Activated CD4-positive, alpha-beta T cell treated with anti-CD3 and anti-CD28 coated beads for 1 hour (primary cell): ENCODE measurements around the gene CDK14.
"Not testable (repeated sequence)": the region's sequence is repeated elsewhere in the genome, so short reads cannot be mapped to it uniquely, and the experiment has no call there.

Experiments
- DNase-seq: peaks from one replicate; pipeline ENCODE4 v3.0.0-alpha.2; 2020

CDK14 gene

GRCh38 chr7:90764848-90765570 lies 168.9 kb downstream of the CDK14 start:
- no peak for DNase-seq

- no peak for DNase-seq
Observed at GRCh38 chr7:90766814-90767564, 170.9 kb downstream of the CDK14 start.

DNA sequence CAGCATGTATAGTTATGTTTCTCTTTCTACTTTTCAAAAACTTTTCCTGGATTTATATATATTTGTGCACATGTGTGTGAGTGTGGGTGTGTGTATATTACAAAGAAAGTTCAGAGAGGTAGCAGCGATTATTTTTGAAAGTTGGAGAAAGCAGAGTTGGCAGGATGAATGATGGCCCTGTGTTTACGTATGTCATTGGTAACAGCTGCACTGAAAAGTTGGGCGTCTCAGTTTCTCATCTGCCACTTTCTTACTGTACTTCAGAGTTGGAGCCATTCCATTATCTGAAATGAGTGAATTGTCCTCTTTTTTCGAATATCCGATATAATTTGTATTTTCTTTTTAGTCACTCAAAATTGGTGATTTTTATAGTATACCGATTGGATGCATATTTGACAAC lies 172.2 kb downstream of the CDK14 start:
- DNase-seq = no peak

DNA sequence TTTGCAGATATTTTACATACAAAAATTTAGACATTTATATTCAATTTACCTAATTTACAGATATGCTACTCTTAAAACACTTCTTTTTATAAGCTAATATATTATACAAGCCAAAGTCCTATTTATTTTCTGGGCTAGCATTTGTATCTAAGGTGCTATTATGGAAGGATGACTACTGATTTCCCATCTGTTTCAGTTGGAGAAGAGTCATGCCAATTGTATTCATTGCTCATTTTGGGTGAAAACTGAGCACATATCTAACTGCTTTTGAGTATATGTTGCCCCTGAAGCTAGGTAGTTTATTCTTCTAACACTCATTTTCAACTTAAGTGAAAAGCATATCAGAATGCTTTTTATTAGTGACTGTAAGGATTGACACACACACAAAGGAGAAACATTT lies 172.9 kb downstream of the CDK14 start:
- DNase-seq = no peak

DNA sequence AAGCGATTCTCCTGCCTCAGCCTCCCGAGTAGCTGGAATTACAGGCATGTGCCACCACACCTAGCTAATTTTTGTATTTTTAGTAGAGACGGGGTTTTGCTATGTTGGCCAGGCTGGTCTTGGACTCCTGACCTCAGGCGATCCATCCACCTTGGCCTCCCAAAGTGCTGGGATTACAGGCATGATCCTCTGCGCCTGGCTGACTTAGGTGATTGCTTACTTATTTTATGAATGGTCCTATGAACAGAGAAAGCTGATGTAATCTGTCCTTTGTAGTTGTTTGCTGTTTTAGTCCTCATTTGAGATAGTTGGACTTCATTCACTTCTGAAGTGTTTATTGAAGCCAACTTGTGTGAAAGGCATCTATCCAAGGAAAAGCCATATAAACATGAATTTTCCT lies 173.4 kb downstream of the CDK14 start:
- not testable (repeated sequence) for DNase-seq

- no peak for DNase-seq
Observed at GRCh38 chr7:90771281-90771680, 175.2 kb downstream of the CDK14 start.

DNA sequence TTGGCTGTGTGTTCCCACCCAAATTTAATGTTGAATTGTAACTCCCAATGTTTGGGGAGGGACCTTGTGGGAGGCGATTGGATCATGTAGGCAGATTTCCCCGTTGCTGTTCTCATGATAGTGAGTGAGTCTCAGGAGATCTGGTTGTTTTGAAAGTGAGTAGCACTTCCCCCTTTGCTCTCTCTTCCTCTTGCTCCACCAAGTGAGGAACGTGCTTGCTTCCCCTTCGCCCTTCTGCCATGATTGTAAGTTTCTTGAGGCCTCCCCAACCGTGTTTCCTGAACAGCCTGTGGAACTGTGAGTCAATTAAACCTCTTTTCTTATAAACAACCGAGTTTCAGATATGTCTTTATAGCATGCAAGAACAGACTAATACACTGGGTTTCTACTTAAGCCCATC lies 176.3 kb downstream of the CDK14 start:
- no peak for DNase-seq

- DNase-seq = no peak
Observed at GRCh38 chr7:90773269-90773668, 177.1 kb downstream of the CDK14 start.

DNA sequence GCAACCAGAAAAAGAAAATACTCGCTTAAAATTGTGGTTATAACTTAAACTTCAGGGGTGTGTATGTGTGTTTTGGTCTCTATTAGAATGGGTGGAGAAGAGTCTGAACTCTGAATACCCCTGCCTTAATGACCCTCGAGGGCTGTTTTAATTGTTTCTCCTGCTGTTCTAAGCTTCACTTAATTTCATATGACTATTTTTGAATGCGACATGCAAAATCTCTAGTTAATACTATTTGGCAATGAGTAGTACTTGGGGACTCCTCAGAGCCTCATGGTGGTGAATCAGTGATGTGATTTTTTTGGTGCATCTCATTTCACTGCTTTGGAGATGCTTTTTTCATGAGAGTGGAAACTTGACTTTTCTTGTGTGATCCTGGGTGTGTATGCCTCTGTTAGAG lies 178.6 kb downstream of the CDK14 start:
- DNase-seq = no peak

- no peak for DNase-seq
Observed at GRCh38 chr7:90775383-90775965, 179.4 kb downstream of the CDK14 start.

DNA sequence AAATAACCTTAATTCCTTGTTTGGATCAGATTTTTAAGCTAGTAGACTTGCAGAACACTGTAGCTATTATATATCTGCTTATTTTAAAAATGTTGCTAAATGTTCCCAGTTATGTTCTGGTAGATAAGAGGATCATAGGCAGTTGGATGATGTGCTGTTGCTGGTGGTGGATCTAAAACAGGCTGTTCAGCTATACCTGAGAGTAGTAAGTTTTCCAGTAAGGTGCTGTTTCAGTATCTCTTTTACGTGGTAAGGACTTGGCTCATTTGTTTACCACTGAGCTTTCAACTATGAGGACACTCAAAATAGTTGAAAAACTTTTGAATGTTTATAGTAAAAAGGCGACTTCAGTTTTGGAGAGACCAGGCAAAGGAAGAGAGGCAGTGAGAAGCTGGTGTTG lies 180.9 kb downstream of the CDK14 start:
- no peak for DNase-seq

GRCh38 chr7:90777465-90777864 lies 181.3 kb downstream of the CDK14 start:
- DNase-seq = no peak

GRCh38 chr7:90777886-90778285 lies 181.8 kb downstream of the CDK14 start:
- no peak for DNase-seq

DNA sequence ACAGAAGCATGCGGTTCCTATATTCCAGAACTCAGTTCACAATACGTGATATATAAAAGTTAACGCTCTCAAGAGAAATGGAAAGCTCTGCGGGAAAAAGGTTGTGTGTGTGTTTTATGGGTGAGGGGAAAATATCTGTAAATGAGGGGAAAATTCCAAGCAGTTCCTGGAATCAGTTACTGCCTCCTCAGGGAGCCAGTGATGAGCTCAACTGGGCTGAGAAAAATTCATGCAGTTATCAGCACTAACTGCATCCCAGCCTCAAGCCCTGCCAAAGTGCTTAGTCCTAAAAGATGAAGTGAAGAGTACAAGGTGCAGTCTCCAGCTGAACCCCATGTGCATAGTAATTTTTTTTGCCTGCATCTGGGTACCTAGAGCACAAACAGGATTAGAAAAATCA lies 191.9 kb downstream of the CDK14 start:
- no peak for DNase-seq

DNA sequence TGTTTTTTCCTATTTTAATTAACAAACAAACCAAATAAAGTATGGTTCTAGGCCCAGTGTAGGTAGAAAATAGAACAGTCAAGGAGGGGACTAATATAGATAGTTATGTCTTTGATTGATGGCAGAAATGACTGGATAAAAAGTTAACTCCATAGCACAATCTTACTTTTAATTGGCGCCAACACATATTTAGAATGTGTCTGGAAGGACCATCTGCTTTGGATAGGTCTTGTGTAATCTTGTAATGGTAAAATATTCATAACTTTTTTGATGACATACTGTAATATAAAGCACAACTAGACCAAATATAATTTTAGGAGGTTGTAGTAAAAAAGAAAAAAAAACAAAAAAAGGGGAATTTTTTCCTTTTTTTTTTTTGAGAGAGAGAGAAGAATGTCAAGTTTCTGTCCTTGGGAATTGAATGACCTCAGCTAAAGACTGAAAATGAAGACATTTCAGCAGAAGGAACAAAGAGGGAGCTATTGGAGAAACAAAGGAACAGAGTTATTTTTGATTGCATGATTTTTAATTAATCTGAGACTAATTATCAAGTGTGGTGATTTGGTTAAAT lies 193.7 kb downstream of the CDK14 start:
- DNase-seq = no peak

DNA sequence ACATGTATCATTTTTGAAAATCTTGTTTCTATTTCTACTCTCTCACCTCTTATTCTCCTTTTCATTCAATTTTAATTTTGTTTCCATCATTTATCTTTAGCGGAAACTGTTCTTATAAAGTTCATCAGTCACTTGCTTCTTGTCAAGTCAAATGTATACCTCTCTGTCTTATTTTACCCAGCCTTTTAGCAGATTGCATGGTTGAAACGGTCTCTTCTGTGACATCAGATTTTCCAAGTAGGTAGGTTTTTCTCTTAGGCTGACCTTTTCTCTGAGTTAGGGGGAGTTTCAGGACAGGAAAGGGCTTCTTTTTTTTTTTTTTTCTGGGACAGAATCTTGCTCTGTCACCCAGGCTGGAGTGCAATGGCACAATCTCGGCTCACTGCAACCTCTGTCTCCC lies 195.5 kb downstream of the CDK14 start:
- DNase-seq = no peak

- no peak for DNase-seq
Observed at GRCh38 chr7:90792301-90792700, 196.2 kb downstream of the CDK14 start.

DNA sequence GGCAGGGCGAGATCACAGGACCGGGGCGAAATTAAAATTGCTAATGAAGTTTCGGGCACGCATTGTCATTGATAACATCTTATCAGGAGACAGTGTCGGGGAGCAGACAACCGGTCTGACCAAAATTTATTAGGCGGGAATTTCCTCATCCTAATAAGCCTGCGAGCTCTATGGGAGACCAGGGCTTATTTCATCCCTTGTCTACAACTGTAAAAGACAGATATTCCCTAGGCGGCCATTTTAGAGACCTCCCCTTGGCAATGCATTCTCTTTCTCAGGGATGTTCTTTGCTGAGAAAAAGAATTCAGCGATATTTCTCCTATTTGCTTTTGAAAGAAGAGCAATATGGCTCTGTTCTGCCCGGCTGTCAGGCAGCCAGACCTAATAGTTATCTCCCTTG lies 198.1 kb downstream of the CDK14 start:
- not testable (repeated sequence) for DNase-seq

- DNase-seq = no peak
Observed at GRCh38 chr7:90797596-90797995, 201.5 kb downstream of the CDK14 start.

GRCh38 chr7:90804370-90804769 lies 208.2 kb downstream of the CDK14 start:
- no peak for DNase-seq

- DNase-seq = not testable (repeated sequence)
Observed at GRCh38 chr7:90815552-90815951, 219.4 kb downstream of the CDK14 start.

DNA sequence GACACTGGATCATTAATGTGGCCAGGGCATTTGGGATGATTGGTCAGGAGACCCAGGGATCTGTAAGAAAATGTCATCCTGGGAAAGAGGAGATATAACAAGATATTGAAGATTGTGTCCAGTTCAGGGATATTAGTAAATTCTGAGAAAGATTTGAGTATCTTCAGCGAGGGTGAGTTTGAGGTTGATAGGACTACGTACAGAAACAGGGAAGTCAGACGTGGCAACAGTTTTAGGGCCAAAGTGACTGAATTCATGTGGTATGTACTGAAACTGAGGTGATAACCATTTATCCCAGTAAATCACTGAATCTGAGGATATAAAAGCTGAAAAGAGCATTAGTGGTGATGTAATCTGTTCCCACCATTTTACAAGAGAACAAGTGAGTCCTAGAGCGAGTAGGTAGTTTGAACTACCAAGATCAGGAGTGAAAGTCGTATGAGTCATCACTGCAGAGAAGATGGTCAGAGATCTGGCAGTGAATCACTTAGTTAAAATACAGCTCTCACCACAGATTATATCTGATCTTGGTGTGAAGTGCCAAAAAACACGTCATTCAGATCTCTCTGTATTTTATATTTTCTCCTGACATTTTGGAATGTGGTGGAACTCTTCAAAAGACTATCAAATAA lies 220.5 kb downstream of the CDK14 start:
- DNase-seq = no peak

DNA sequence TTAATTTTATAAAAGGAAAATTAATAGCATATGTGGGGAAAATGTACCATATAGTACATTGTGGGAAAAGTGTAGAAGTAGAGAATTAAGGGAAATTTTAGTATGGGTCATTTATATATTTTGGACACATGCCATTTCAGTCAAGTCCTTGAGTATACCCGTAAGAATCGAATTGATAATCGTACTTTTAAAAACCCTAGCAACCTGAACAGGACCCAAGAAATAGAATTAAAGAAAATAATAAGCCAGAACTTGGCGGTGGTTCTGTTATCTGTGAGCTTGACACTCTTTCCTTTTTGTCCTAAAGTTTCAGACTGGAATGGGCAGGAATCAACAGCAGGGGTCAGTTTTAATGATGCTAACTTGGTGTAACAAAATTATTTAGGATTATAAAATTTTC lies 221.0 kb downstream of the CDK14 start:
- no peak for DNase-seq
